MCF 10A (cell line): ENCODE results near the gene ADNP. TPM values are rescaled to one million over a fixed set of nuclear protein-coding genes. Genes with fewer than 3 reads are reported as not detected.

ENCODE experiments used
- BruUV-seq: library from RNA; stranded (reverse); fragments of 400-500 nt; replicated peaks from 2 replicates; lab custom pipeline; 2021; lab: Mats Ljungman, UMichigan
- CTCF ChIA-PET: fragments of 300-600 bp; sonication (Branson Sonifier 250); formaldehyde crosslinking; extraction: SDS; loops from one replicate; lab custom pipeline; 2021; ENCODE audit warnings: antibody characterized with exemption, inconsistent platforms; lab: Yijun Ruan, JAX
- POLR2A ChIA-PET: fragments of 300-600, 350-650 bp; sonication (Branson Sonifier 250); formaldehyde crosslinking; extraction: SDS; loops from one replicate; lab custom pipeline; 2020; ENCODE audit warnings: antibody characterized with exemption, inconsistent platforms; lab: Yijun Ruan, JAX
- DNase-seq: peaks from one replicate; pipeline ENCODE4 v3.0.0-alpha.2; 2018; ENCODE audit not compliant: unreplicated experiment
- H3K27ac Mint-ChIP-seq: one replicate; pipeline ENCODE4 v1.8.0; 2022; ENCODE audit warnings: mild to moderate bottlenecking, low read depth, mixed read lengths; ENCODE audit not compliant: unreplicated experiment
- H3K27me3 Mint-ChIP-seq: one replicate; pipeline ENCODE4 v1.8.0; 2022; ENCODE audit warnings: mixed read lengths; ENCODE audit not compliant: insufficient read depth, unreplicated experiment
- H3K36me3 Mint-ChIP-seq: one replicate; pipeline ENCODE4 v1.8.0; 2022; ENCODE audit warnings: mild to moderate bottlenecking, moderate library complexity, mixed read lengths; ENCODE audit not compliant: insufficient read depth, unreplicated experiment
- H3K4me1 Mint-ChIP-seq: one replicate; pipeline ENCODE4 v1.8.0; 2022; ENCODE audit warnings: mixed read lengths; ENCODE audit not compliant: insufficient read depth, unreplicated experiment
- H3K4me3 Mint-ChIP-seq: one replicate; pipeline ENCODE4 v1.8.0; 2022; ENCODE audit warnings: mild to moderate bottlenecking, moderate library complexity, mixed read lengths; ENCODE audit not compliant: unreplicated experiment
- H3K9me3 Mint-ChIP-seq: one replicate; pipeline ENCODE4 v1.8.0; 2022; ENCODE audit warnings: mixed read lengths; ENCODE audit not compliant: unreplicated experiment
- intact Hi-C: fragments of 100-400 bp; cut with micrococcal nuclease; formaldehyde crosslinking; loops from 2 replicates; pipeline ENCODE4 v1.14.1; 2022
- total RNA-seq: library from RNA; stranded (reverse); gene quantifications from 2 replicates; pipeline ENCODE4 v1.2.3, GENCODE V29; 2022
- TF ChIP-seq, protein P1 (sequence below): fragments of 200-600 bp; IDR thresholded peaks from one replicate; pipeline ENCODE4 v1.8.0; 2022; ENCODE audit warnings: antibody characterized with exemption, mild to moderate bottlenecking; ENCODE audit not compliant: unreplicated experiment

The ADNP gene
- total RNA-seq, 1 experiment from 2014 or later: 77.5 TPM

DNA sequence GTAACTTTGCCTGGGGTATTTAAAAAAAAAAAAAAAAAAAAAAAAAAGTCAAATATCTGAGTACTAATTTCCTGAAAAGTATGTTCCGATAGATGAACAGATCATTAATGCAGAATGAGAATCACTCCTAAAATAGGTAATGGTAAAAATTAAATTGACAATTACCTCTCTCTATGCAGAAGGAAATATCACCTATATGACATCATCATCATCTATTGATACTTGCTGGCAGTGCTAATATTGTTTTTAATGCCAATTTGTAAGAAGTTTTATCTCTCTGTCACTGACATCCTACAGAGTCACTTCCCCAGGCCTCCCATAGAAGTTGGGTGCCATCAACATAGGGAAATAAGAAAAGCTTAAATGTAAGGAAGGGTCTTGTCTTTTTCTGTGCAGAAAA lies 29.9 kb downstream of the ADNP start:
- H3K27ac Mint-ChIP-seq: no peak overlapping the region
- POLR2A ChIA-PET: interaction anchor here (0.8 to 2.8 kb wide), 5 partner anchors 7 to 591 kb away, joined by 3 to 13 read pairs (median 5); no protein-coding TSS in a partner anchor
- intact Hi-C loops: no loop called here
- TF ChIP-seq, protein P1, sequence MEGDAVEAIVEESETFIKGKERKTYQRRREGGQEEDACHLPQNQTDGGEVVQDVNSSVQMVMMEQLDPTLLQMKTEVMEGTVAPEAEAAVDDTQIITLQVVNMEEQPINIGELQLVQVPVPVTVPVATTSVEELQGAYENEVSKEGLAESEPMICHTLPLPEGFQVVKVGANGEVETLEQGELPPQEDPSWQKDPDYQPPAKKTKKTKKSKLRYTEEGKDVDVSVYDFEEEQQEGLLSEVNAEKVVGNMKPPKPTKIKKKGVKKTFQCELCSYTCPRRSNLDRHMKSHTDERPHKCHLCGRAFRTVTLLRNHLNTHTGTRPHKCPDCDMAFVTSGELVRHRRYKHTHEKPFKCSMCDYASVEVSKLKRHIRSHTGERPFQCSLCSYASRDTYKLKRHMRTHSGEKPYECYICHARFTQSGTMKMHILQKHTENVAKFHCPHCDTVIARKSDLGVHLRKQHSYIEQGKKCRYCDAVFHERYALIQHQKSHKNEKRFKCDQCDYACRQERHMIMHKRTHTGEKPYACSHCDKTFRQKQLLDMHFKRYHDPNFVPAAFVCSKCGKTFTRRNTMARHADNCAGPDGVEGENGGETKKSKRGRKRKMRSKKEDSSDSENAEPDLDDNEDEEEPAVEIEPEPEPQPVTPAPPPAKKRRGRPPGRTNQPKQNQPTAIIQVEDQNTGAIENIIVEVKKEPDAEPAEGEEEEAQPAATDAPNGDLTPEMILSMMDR: no peak
- H3K9me3 Mint-ChIP-seq: no peaks in the 10 kb centered on the region
- DNase-seq: no peak
- H3K4me3 Mint-ChIP-seq: no peak overlapping the region
- no peaks in the 10 kb centered on the region for H3K27me3 Mint-ChIP-seq
- H3K36me3 Mint-ChIP-seq: peaks cover 100% of the 10 kb centered on the region
- CTCF ChIA-PET: interaction anchor here (0.6 to 1.9 kb wide), 6 partner anchors 9 to 178 kb away, joined by 3 to 7 read pairs (median 4); no protein-coding TSS in a partner anchor
- peaks cover 6% of the 10 kb centered on the region for H3K4me1 Mint-ChIP-seq
- no TSS peak for BruUV-seq

DNA sequence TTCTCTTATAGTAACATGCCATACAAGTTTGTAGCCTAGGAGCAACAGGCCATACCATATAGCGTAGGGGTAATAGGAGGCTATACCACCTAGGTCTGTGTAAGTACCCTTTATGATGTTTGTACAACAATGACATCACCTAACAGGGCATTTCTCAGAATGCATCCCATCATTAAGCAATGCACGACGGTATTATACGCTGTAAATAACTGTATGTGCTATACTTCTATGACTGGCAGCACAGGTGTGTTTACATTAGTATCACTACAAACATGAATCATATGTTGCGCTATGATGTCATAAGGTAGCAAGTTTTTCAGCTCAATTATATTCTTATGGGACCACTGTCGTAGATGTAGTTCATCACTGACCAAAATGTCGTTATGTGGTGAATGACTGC lies 31.0 kb downstream of the ADNP start:
- H3K27me3 Mint-ChIP-seq: no peaks in the 10 kb centered on the region
- TF ChIP-seq, protein P1: no peak
- no peak overlapping the region for H3K4me3 Mint-ChIP-seq
- no peak overlapping the region for H3K27ac Mint-ChIP-seq
- intact Hi-C loops: no loop called here
- POLR2A ChIA-PET: interaction anchor here (0.9 to 2.8 kb wide), 4 partner anchors 8 to 19 kb away, joined by 4 to 13 read pairs (median 9); no protein-coding TSS in a partner anchor
- CTCF ChIA-PET: interaction anchor here (0.8 to 2.9 kb wide), 8 partner anchors 11 to 177 kb away, joined by 3 to 12 read pairs (median 4); no protein-coding TSS in a partner anchor
- peaks cover 97% of the 10 kb centered on the region for H3K36me3 Mint-ChIP-seq
- peaks cover 6% of the 10 kb centered on the region for H3K4me1 Mint-ChIP-seq
- no peaks in the 10 kb centered on the region for H3K9me3 Mint-ChIP-seq
- DNase-seq: no peak
- BruUV-seq: no TSS peak

DNA sequence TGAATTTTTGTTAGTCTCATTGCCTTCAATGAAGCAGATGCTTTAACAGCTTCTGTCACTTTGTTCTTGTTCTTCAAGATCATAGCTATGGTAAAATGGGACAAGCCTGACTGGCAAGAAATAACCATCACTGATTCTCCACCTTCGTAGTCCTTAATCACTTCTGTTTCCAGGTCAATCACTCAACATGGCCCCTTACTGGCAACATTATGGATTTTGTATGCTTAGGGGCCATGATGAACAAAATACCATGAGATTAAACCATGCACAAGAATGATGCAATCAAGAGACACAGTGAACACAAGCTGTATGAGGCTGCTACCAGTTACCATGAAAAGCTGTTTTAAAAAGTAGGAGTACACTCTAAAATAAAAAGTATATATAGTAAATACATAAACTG lies 32.8 kb downstream of the ADNP start:
- TF ChIP-seq, protein P1: no peak
- no peak for DNase-seq
- intact Hi-C loops: no loop called here
- Mint-ChIP-seq H3K9me3 (no peaks in the 10 kb centered on the region), H3K36me3 (peaks cover 96% of the 10 kb centered on the region), H3K4me1 (peaks cover 6% of the 10 kb centered on the region), H3K27me3 (no peaks in the 10 kb centered on the region), H3K27ac (peak overlapping the region; percentile 48), H3K4me3 (no peak overlapping the region)
- CTCF ChIA-PET: interaction anchor here (0.6 to 2.9 kb wide), 8 partner anchors 22 to 1140 kb away, joined by 3 to 12 read pairs (median 3); no protein-coding TSS in a partner anchor
- POLR2A ChIA-PET: interaction anchor here (0.6 to 2.2 kb wide), 12 partner anchors 8 to 973 kb away, joined by 3 to 11 read pairs (median 4); partner anchors contain the start of genes ADNP and BCAS4
- no TSS peak for BruUV-seq

DNA sequence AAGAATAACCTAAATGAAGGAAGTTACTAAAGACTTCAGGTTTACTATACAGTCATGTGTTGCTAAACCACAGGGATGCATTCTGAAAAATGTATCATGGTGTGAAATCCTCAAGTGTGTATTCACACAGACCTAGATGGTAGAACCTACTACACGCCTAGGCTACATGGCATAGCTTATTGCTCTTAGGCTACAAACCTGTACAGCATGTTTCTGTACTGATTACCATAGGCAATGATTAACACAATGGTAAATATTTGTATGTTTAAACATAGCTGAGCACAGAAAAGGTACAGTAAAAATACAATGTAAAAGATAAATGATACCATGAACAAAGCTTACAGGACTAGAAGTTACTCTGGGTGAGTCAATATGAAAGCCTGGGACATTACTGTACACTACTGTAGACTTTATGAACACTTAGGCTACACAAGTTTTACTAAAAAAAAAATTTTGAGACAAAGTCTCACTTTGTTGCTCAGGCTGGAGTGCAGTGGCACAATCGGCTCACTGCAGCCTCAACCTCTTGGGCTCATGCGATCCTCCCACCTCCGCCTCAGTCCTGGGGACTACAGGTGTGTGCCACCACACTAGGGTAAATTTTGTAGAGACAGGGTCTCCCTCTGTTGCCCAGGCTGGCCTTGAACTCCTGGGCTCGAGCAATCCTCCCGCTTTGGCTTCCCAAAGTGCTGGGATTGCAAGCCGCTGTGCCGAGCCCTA lies 36.0 kb downstream of the ADNP start:
- no peak for DNase-seq
- no peak overlapping the region for H3K27ac Mint-ChIP-seq
- no peaks in the 10 kb centered on the region for H3K9me3 Mint-ChIP-seq
- no peak overlapping the region for H3K4me3 Mint-ChIP-seq
- TF ChIP-seq, protein P1: no peak
- no peaks in the 10 kb centered on the region for H3K27me3 Mint-ChIP-seq
- ChIA-PET POLR2A (interaction anchor here (1.3 to 2.1 kb wide), 7 partner anchors 16 to 101 kb away, joined by 3 to 7 read pairs (median 4); partner anchors contain the start of genes ADNP, DPM1 and MOCS3), CTCF (interaction anchor here (0.6 to 2.0 kb wide), 9 partner anchors 9 to 59 kb away, joined by 3 to 7 read pairs (median 5); no protein-coding TSS in a partner anchor)
- no peaks in the 10 kb centered on the region for H3K4me1 Mint-ChIP-seq
- intact Hi-C loops: no loop called here
- peaks cover 96% of the 10 kb centered on the region for H3K36me3 Mint-ChIP-seq
- no TSS peak for BruUV-seq
